ENCODE data around the gene MROH2A. TPM values are rescaled to one million over a fixed set of nuclear protein-coding genes. Genes with fewer than 3 reads are reported as not detected.

Gene MROH2A
- total RNA-seq, 1 donor from 2014 or later = not detected

- no peak for TF ChIP-seq CTCF (IDR thresholded peaks at IDR 0.05)
- Mint-ChIP-seq H3K36me3 (ENCODE audit: low read depth) (peaks cover 6% of the 10 kb centered on the region), H3K9me3 (ENCODE audit: low read depth) (no peaks in the 10 kb centered on the region), H3K27me3 (ENCODE audit: low read depth) (no peaks in the 10 kb centered on the region), H3K27ac (ENCODE audit: unreplicated experiment) (no peak overlapping the region), H3K4me1 (ENCODE audit: low read depth) (peaks cover 14% of the 10 kb centered on the region), H3K4me3 (ENCODE audit: unreplicated experiment) (no peak overlapping the region)
- DNase-seq (ENCODE audit: low spot score) = peak; percentile 8
Measured at GRCh38 chr2:233836359-233836758, 58.2 kb downstream of the MROH2A start.

- Mint-ChIP-seq H3K27me3 (ENCODE audit: low read depth) (no peaks in the 10 kb centered on the region), H3K9me3 (ENCODE audit: low read depth) (no peaks in the 10 kb centered on the region), H3K27ac (ENCODE audit: unreplicated experiment) (no peak overlapping the region), H3K4me3 (ENCODE audit: unreplicated experiment) (no peak overlapping the region), H3K36me3 (ENCODE audit: low read depth) (peaks cover 9% of the 10 kb centered on the region), H3K4me1 (ENCODE audit: low read depth) (peaks cover 10% of the 10 kb centered on the region)
- peak; percentile 42 for DNase-seq (ENCODE audit: low spot score)
- no peak for TF ChIP-seq CTCF (IDR thresholded peaks at IDR 0.05)
Measured at GRCh38 chr2:233837694-233838229, 59.6 kb downstream of the MROH2A start.

GRCh38 chr2:233838251-233838650 lies 60.1 kb downstream of the MROH2A start:
- H3K27ac Mint-ChIP-seq (ENCODE audit: unreplicated experiment) = no peak overlapping the region
- peak; percentile 65 for DNase-seq (ENCODE audit: low spot score)
- H3K9me3 Mint-ChIP-seq (ENCODE audit: low read depth) = no peaks in the 10 kb centered on the region
- no peaks in the 10 kb centered on the region for H3K27me3 Mint-ChIP-seq (ENCODE audit: low read depth)
- peaks cover 9% of the 10 kb centered on the region for H3K36me3 Mint-ChIP-seq (ENCODE audit: low read depth)
- H3K4me3 Mint-ChIP-seq (ENCODE audit: unreplicated experiment) = no peak overlapping the region
- no peak for TF ChIP-seq CTCF (IDR thresholded peaks at IDR 0.05)
- peaks cover 5% of the 10 kb centered on the region for H3K4me1 Mint-ChIP-seq (ENCODE audit: low read depth)

- peaks cover 9% of the 10 kb centered on the region for H3K36me3 Mint-ChIP-seq (ENCODE audit: low read depth)
- peak; percentile 69 for DNase-seq (ENCODE audit: low spot score)
- no peaks in the 10 kb centered on the region for H3K27me3 Mint-ChIP-seq (ENCODE audit: low read depth)
- H3K27ac Mint-ChIP-seq (ENCODE audit: unreplicated experiment) = no peak overlapping the region
- H3K4me1 Mint-ChIP-seq (ENCODE audit: low read depth) = peaks cover 2% of the 10 kb centered on the region
- no peaks in the 10 kb centered on the region for H3K9me3 Mint-ChIP-seq (ENCODE audit: low read depth)
- TF ChIP-seq CTCF (IDR thresholded peaks at IDR 0.05) = no peak
- H3K4me3 Mint-ChIP-seq (ENCODE audit: unreplicated experiment) = no peak overlapping the region
Measured at GRCh38 chr2:233838726-233839446, 60.8 kb downstream of the MROH2A start.

- peak; percentile 51 for DNase-seq (ENCODE audit: low spot score)
- H3K36me3 Mint-ChIP-seq (ENCODE audit: low read depth) = peaks cover 9% of the 10 kb centered on the region
- H3K27ac Mint-ChIP-seq (ENCODE audit: unreplicated experiment) = no peak overlapping the region
Measured at GRCh38 chr2:233839447-233839820, 61.3 kb downstream of the MROH2A start.

More at GRCh38 chr2:233839447-233839820, 61.3 kb downstream of the MROH2A start:
- Mint-ChIP-seq H3K4me3 (ENCODE audit: unreplicated experiment) (no peak overlapping the region), H3K27me3 (ENCODE audit: low read depth) (no peaks in the 10 kb centered on the region), H3K9me3 (ENCODE audit: low read depth) (no peaks in the 10 kb centered on the region), H3K4me1 (ENCODE audit: low read depth) (peaks cover 2% of the 10 kb centered on the region)
- TF ChIP-seq CTCF (IDR thresholded peaks at IDR 0.05) = no peak
